Thoracic aorta (tissue), 2 donors: ENCODE data around the gene SLC22A7. TPM values are rescaled to one million over a fixed set of nuclear protein-coding genes. Genes with fewer than 3 reads are reported as not detected.

Experiments
- ATAC-seq: fragments of 150-250 bp; one replicate; pipeline ENCODE4 v1.8.0; 2017; ENCODE audit warnings: low read depth; ENCODE audit not compliant: insufficient number of reproducible peaks, low FRiP score
- DNase-seq: peaks from one replicate; pipeline ENCODE4 v3.0.0-alpha.2; 2020; ENCODE audit warnings: low spot score
- H3K27ac ChIP-seq, 2 donors: fragments of 200-600 bp; sonication (generic); 1 replicate in 1 of 2; 2 replicates in 1 of 2; pipeline ENCODE4 v1.5.1; 2016; ENCODE audit warnings: mild to moderate bottlenecking in 2 of 2, moderate library complexity in 2 of 2
- H3K27me3 ChIP-seq: fragments of 200-600 bp; sonication (generic); replicated peaks from 2 replicates; pipeline ENCODE4 v1.6.0; 2016; ENCODE audit warnings: mild to moderate bottlenecking; ENCODE audit not compliant: insufficient read depth
- H3K36me3 ChIP-seq: fragments of 200-600 bp; sonication (generic); one replicate; pipeline ENCODE4 v1.5.1; 2016
- H3K4me1 ChIP-seq, 2 donors: fragments of 200-600 bp; sonication (generic); 1 replicate in 1 of 2; 2 replicates in 1 of 2; pipeline versions ENCODE4 v1.5.1 to v1.6.0; 2016; ENCODE audit warnings: low read depth in 2 of 2, mild to moderate bottlenecking in 1 of 2; ENCODE audit not compliant: control insufficient read depth in 1 of 2
- H3K4me3 ChIP-seq: fragments of 200-600 bp; sonication (generic); 2 replicates; pipeline ENCODE4 v1.5.1; 2016; ENCODE audit warnings: mild to moderate bottlenecking
- H3K9me3 ChIP-seq: fragments of 200-600 bp; sonication (generic); 2 replicates; pipeline ENCODE4 v1.5.1; 2016
- CTCF ChIP-seq: fragments of 200-600 bp; sonication (generic); IDR thresholded peaks from one replicate; pipeline ENCODE4 v1.5.1; 2019; ENCODE audit warnings: antibody characterized with exemption
- total RNA-seq, 2 donors: library from RNA; depleted of rRNA; stranded (reverse); fragments of >200 nt; gene quantifications; one replicate each; pipeline versions ENCODE4 v1.1.0 to v1.2.3, GENCODE V29; 2016

The SLC22A7 gene
- total RNA-seq, 2 donors from 2014 or later, result not detected

GRCh38 chr6:43277306-43277642 lies 20.8 kb upstream of the SLC22A7 start:
- DNase-seq, result no peak
- H3K9me3 ChIP-seq, result no peaks in the 10 kb centered on the region
- H3K27me3 ChIP-seq, result no peaks in the 10 kb centered on the region
- ATAC-seq, result no peak
- no peak for TF ChIP-seq CTCF
- no peaks in the 10 kb centered on the region for H3K36me3 ChIP-seq
- no peak overlapping the region for H3K4me3 ChIP-seq
- H3K4me1 ChIP-seq, result peaks cover 0 to 14% of the 10 kb centered on the region in 2 donors
- no peak overlapping the region for H3K27ac ChIP-seq

GRCh38 chr6:43277643-43278523 lies 20.2 kb upstream of the SLC22A7 start:
- no peak overlapping the region for H3K27ac ChIP-seq
- H3K4me1 ChIP-seq, result peaks cover 0 to 14% of the 10 kb centered on the region in 2 donors
- H3K36me3 ChIP-seq, result no peaks in the 10 kb centered on the region
- TF ChIP-seq CTCF, result no peak
- H3K27me3 ChIP-seq, result no peaks in the 10 kb centered on the region
- no peaks in the 10 kb centered on the region for H3K9me3 ChIP-seq
- ATAC-seq (no peak), DNase-seq (no peak)
- H3K4me3 ChIP-seq, result no peak overlapping the region

GRCh38 chr6:43278524-43279078 lies 19.5 kb upstream of the SLC22A7 start:
- Histone ChIP-seq H3K36me3 (no peaks in the 10 kb centered on the region), H3K4me3 (no peak overlapping the region), H3K9me3 (no peaks in the 10 kb centered on the region), H3K27ac (no peak overlapping the region), H3K27me3 (no peaks in the 10 kb centered on the region), H3K4me1 (peaks cover 0 to 14% of the 10 kb centered on the region in 2 donors)
- DNase-seq (no peak), ATAC-seq (no peak)
- no peak for TF ChIP-seq CTCF

GRCh38 chr6:43280234-43280633 lies 17.8 kb upstream of the SLC22A7 start:
- Histone ChIP-seq H3K27ac (no peak overlapping the region), H3K36me3 (no peaks in the 10 kb centered on the region), H3K4me3 (no peak overlapping the region), H3K9me3 (no peaks in the 10 kb centered on the region), H3K27me3 (no peaks in the 10 kb centered on the region), H3K4me1 (peaks cover 0 to 8% of the 10 kb centered on the region in 2 donors)
- no peak for DNase-seq
- no peak for ATAC-seq
- no peak for TF ChIP-seq CTCF

- DNase-seq (no peak), ATAC-seq (no peak)
- H3K4me3 ChIP-seq, result no peak overlapping the region
- H3K36me3 ChIP-seq, result no peaks in the 10 kb centered on the region
- no peak for TF ChIP-seq CTCF
- no peaks in the 10 kb centered on the region for H3K27me3 ChIP-seq
- no peaks in the 10 kb centered on the region for H3K4me1 ChIP-seq
- no peak overlapping the region for H3K27ac ChIP-seq
- H3K9me3 ChIP-seq, result no peaks in the 10 kb centered on the region
These were observed 16.0 kb upstream of the SLC22A7 start for GRCh38 chr6:43282060-43282459.
